Endometrial microvascular endothelial cells (primary cell): ENCODE measurements around the gene RFPL1. TPM values are rescaled to one million over a fixed set of nuclear protein-coding genes. Genes with fewer than 3 reads are reported as not detected.

Experiments used
- total RNA-seq: library from RNA; depleted of rRNA; stranded (reverse); fragments of >200 nt; gene quantifications from one replicate; pipeline ENCODE4 v1.2.3, GENCODE V29; 2015; ENCODE audit errors: inconsistent ontology term

The RFPL1 gene
- total RNA-seq, 1 donor from 2014 or later, result not detected

Other genes with a start within 250 kb of the RFPL1 start
- gene EMID1, start 232.7 kb upstream of the RFPL1 start, total RNA-seq, result not detected
- gene RHBDD3, start 170.6 kb upstream of the RFPL1 start, total RNA-seq, result 30.8 TPM
- 196 TPM for gene EWSR1, start 170.3 kb upstream of the RFPL1 start, total RNA-seq
- 39.6 TPM for gene GAS2L1, start 131.9 kb upstream of the RFPL1 start, total RNA-seq
- gene RASL10A, start 122.9 kb upstream of the RFPL1 start, total RNA-seq, result not detected
- gene AP1B1, start 50.0 kb upstream of the RFPL1 start, total RNA-seq, result 112 TPM
- gene NEFH, start 41.6 kb downstream of the RFPL1 start, total RNA-seq, result 0.93 TPM
- gene THOC5, start 115.2 kb downstream of the RFPL1 start, total RNA-seq, result 47.7 TPM
- 42.0 TPM for gene NIPSNAP1, start 142.5 kb downstream of the RFPL1 start, total RNA-seq
- gene NF2, start 165.1 kb downstream of the RFPL1 start, total RNA-seq, result 127 TPM